Activated CD4-positive, CD25-positive, alpha-beta regulatory T cell treated with anti-CD3 and anti-CD28 coated beads, Interleukin-2, amount 50 U/mL, for 16 hours (primary cell): Measurements from ENCODE around the gene COX18.

Experiments
- DNase-seq: peaks from one replicate; pipeline ENCODE4 v3.0.0-alpha.2; 2020; ENCODE audit warnings: low read depth, low spot score

Gene COX18

GRCh38 chr4:73069338-73070073 lies at the start of gene COX18:
Gene COX18 (minus strand): TSS chr4:73069716. CDS start chr4:73069649, 67 bp downstream.
- DNase-seq, result peak; percentile 88

- DNase-seq, result no peak
These were observed 40.0 kb upstream of the COX18 start for GRCh38 chr4:73109493-73109892.

GRCh38 chr4:73104695-73105094 lies 35.2 kb upstream of the COX18 start:
- DNase-seq, result no peak

- no peak for DNase-seq
These were observed 34.4 kb upstream of the COX18 start for GRCh38 chr4:73103799-73104503.

GRCh38 chr4:73099143-73099542 lies 29.6 kb upstream of the COX18 start:
- DNase-seq, result no peak

- DNase-seq, result no peak
These were observed 29.2 kb upstream of the COX18 start for GRCh38 chr4:73098713-73099112.

GRCh38 chr4:73098016-73098415 lies 28.5 kb upstream of the COX18 start:
- no peak for DNase-seq

GRCh38 chr4:73092868-73093267 lies 23.4 kb upstream of the COX18 start:
- no peak for DNase-seq

- no peak for DNase-seq
These were observed 21.2 kb upstream of the COX18 start for GRCh38 chr4:73090738-73091137.

- no peak for DNase-seq
These were observed 18.4 kb upstream of the COX18 start for GRCh38 chr4:73087871-73088270.

GRCh38 chr4:73086095-73086868 lies 16.8 kb upstream of the COX18 start:
- no peak for DNase-seq

- DNase-seq, result no peak
These were observed 11.3 kb upstream of the COX18 start for GRCh38 chr4:73080789-73081188.

GRCh38 chr4:73075832-73076231 lies 6.3 kb upstream of the COX18 start:
- no peak for DNase-seq

- DNase-seq, result no peak
These were observed 516 bp upstream of the COX18 start for GRCh38 chr4:73070074-73070390.

- DNase-seq, result no peak
These were observed 802 bp downstream of the COX18 start for GRCh38 chr4:73068491-73069337.

GRCh38 chr4:73067971-73068394 lies 1.5 kb downstream of the COX18 start:
- no peak for DNase-seq

GRCh38 chr4:73066928-73067327 lies 2.6 kb downstream of the COX18 start:
- DNase-seq, result no peak

- DNase-seq, result no peak
These were observed 3.1 kb downstream of the COX18 start for GRCh38 chr4:73066445-73066844.

GRCh38 chr4:73064536-73064935 lies 5.0 kb downstream of the COX18 start:
- DNase-seq, result no peak

- no peak for DNase-seq
These were observed 14.1 kb downstream of the COX18 start for GRCh38 chr4:73055241-73055897.

GRCh38 chr4:73053974-73054480 lies 15.5 kb downstream of the COX18 start:
- DNase-seq, result no peak
